HG03575 (cell line): ENCODE results near the gene TP73.

Experiments used
- ATAC-seq: cut with Tn5 transposase; IDR thresholded peaks from one replicate; pipeline ENCODE4 v1.9.1; 2021; ENCODE audit not compliant: unreplicated experiment, insufficient number of reproducible peaks, low FRiP score; ENCODE audit errors: extremely low read depth

TP73 gene

DNA sequence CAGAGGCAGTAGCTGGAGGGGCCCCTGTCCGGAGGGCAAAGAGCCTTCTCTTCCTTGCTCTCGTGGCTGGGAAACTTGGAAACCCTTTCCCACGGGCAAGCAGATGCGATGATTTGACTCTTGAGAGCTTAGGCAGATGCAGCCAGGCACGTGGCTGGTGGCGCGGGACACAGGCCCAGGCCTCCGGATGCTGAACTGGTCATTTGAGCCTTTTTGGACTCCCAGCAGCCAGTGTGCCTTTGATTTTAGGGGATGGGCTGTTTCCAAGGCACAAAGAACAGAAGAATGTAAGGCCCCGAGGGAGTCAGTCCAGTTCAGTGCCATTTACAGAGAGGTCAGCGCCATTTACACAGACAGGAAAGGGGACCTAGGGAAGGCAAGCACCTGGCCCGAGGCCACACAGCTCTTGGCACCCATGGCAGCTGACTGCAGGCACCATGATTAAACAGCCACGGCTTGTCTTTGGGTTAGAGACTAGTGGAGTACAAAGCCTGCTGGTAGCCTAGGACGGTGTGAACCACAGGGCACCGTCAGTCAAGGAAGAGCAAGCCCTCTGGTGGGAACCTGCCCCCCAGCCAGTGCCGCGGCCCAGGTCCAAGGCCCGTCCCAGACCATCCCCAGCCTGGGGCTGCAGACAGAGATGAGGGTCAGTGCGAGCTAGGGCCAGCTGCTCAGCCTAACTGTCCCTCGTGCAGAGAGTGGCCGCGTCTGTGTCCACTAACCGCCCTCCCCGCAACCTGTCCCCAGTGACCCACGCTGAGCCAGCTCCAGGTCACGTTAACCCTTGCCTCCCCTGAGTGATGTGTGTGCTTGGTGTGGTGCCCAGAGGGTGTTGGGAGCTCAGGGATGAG, 79.5 kb downstream of the TP73 start:
- ATAC-seq: no peak

- ATAC-seq: no peak
These were observed 80.2 kb downstream of the TP73 start for GRCh38 chr1:3732434-3733093.

- ATAC-seq: no peak
These were observed 81.0 kb downstream of the TP73 start for GRCh38 chr1:3733094-3733882.

- no peak for ATAC-seq
These were observed 81.7 kb downstream of the TP73 start for GRCh38 chr1:3733883-3734589.

DNA sequence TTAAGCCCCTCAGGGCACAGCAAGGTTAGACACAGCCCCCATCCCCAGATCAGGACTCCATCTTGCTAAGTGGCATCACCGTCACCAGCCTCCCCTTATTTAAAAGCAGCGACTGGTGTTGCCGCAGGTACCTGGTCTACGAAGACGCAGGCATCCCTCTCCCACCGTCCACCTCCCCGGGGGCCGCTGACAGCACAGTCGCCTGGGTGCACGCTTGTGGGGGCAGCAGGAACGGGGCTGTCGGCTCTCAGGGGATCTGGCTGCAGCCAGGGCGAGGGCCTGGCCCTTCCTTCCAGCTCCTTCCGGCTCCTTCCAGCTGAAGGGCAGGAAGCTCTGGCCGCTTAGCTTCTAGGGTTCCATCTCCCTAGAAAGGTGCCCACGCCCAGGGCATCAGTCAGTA, 82.3 kb downstream of the TP73 start:
- ATAC-seq: no peak

DNA sequence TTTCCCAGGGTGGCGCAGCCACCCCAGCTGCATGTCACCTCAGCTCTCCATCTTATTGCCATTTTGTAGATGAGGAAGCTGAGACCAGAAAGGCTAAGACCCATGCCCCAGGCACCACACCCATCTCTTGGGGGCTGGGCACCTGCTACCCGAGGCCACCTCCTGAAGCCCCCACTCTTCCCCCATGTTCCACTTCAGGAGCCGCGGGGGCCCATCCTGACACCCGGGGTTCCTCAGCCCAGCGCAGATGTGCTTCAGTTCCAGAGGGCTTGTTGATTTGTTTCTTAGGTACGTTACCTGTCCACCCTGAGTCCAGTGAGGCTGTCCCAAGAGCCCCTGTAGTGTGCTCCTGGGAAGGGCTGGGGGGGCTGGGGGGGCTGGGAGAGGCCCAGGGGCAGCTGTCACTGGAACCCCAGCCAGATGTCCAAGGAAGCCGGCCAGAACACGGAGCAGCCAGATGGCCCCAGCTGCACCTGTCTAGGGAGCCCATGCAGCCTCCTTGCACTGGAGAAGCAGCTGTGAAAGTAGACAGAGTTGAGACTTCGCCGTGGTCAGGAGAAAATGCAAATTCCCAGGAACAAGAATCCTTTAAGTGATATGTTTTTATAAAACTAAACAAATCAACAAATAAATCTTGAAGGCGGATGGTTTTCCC, 82.8 kb downstream of the TP73 start:
- no peak for ATAC-seq

DNA sequence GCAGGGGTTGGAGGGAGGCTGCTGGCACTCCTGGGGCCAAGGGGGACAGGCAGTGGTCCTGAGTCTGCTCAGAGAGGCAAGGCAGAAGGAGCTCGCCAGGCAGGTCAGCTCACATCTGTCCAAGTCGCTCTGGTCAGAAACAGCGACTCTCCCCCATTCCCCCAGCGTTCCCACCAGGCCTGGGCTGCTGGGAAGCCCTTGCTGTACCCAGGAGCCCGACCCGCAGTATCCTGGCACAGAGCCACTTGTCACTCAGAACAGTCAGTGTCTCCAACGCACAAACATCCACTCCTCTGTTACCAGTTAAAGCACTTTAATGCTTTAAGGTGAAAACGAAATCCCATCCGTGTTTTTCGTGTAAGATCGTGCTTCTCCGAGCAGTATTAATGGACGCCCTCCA, 83.4 kb downstream of the TP73 start:
- ATAC-seq: no peak

- no peak for ATAC-seq
These were observed 83.8 kb downstream of the TP73 start for GRCh38 chr1:3736131-3736561.

DNA sequence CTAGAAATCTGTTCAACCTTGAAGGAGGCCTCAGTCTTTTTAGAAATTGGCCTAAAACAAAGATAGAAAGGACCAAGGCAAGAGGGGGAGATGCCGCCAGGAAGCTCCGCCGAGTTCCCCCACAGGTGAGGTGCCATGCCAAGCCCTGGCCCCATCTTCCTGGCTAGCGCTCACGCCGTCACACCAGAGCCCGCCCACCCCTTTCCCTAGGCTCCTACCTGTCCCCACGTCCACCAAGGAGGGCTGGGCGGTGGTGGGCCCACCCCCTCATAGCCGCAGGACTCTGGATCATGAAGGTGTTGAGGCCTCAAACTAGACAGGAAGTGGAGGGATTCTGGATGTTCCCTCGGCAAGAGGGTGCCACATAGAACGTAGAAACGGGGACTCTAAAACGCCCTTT, 84.4 kb downstream of the TP73 start:
- ATAC-seq: no peak

- no peak for ATAC-seq
These were observed 86.6 kb downstream of the TP73 start for GRCh38 chr1:3738943-3739342.

DNA sequence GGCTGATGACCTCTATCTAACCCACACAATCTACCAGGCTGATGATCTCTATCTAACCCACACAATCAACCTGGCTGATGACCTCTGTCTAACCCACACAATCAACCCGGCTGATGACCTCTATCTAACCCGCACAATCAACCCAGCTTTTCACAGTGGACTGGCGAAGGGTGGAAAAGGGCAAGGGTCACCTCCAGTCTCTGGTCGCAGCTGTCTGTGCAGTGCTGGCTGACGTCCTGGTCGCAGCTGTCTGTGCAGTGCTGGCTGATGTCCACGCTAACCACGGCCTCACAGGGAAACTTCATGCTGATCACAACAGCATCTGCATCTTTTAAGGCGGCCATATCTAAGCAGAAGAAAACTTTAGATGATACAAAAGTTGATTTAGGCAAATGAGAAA, 87.7 kb downstream of the TP73 start:
- ATAC-seq: no peak

DNA sequence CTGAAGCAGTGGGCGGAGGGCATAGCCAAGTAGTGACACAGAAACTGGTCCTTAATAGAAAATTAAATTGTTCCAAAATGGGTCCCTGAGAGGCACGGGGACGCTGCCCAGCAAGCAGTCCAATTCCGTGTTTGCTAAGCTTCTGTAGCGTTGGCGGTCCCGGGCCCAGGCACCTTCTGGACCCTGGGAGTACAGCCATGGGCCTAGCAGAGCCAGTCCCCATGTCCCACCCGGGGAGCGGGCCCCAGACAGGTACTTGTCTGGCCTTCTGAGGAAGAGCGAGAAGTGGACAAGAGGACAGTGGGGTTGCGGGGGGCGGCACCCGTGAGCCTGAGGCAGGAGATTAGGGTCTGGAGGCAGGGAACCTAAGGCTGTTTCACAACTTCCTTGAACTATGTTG, 88.4 kb downstream of the TP73 start:
- no peak for ATAC-seq

- ATAC-seq: no peak
These were observed 89.5 kb downstream of the TP73 start for GRCh38 chr1:3741566-3742438.

GRCh38 chr1:3742439-3743298, 90.4 kb downstream of the TP73 start:
- no peak for ATAC-seq

GRCh38 chr1:3743421-3743820, 91.1 kb downstream of the TP73 start:
- ATAC-seq: no peak

DNA sequence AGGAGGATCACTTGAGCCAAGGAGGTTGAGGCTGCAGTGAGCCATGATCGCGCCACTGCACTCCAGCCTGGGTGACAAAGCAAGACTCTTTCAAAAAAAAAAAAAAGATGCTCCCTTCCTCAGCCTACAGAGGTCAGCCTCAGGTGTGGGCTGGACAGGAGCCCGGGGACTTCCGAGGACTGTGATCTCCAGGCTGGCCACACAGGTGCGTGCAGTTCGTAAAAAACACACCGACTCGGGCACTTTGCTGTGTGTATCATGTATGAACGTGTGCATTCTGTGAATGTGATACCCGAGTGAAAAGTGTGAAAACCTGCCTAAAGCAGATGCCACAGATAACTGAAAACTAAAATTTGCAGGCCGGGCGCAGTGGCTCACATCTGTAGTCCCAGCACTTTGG, 91.5 kb downstream of the TP73 start:
- ATAC-seq: no peak

DNA sequence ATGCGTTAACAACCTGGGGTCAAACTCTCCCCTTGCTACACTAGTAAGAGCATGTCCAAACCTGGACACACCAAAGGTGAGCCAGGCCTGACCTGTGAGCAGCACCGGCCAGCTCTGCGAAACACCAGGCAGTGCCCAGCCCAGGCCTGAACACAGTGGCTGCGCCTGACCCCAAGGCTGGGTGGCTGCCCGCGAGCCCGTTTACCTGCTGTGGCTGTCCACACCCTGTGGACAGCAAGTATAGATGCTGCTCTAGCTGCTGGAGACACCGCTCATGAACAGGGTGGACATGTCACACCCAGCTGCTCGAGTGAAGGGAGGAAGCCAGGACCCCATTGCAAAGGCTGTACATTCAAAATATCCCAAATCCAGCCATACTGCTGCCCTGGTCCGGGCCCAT, 92.3 kb downstream of the TP73 start:
- no peak for ATAC-seq
